SK-N-MC (cell line): ENCODE results near the gene CYP4V2.

Experiments used
- EZH2 ChIP-seq: fragments of 200-600 bp; sonication (generic); IDR thresholded peaks from one replicate; pipeline ENCODE4 v1.6.1; 2017; ENCODE audit warnings: antibody characterized with exemption
- FOXP2 ChIP-seq: optimal IDR thresholded peaks from 2 replicates; pipeline ENCODE3; 2011; ENCODE audit warnings: mild to moderate bottlenecking, moderate library complexity; ENCODE audit not compliant: insufficient read depth; ENCODE audit errors: extremely low read length, control extremely low read depth
- POLR2AphosphoS5 ChIP-seq: IDR thresholded peaks from 2 replicates; pipeline ENCODE4 v1.6.1; 2012; ENCODE audit warnings: mild to moderate bottlenecking, low read depth, low read length, borderline replicate concordance

DNA sequence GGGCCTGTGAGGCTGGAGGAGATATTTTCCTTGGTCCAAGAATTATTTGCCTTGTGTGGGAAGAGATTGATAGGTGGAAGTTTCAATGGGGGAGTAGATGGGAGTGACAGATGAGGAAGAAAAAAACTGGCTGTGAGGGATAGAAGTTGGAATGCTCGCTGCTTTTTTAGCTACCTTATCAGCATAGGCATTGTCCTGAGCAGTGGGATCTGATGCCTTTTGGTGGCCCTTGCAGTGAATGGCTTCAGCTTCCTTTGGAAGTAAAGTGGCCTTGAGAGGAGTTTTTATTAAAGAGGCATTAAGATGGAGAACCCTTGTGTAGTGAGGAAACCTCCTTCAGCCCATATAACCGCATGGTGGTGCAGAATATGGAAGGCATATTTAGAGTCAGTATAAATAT, 52.0 kb downstream of the CYP4V2 start:
- TF ChIP-seq EZH2 = no peak
- no peak for TF ChIP-seq POLR2AphosphoS5
- no peak for TF ChIP-seq FOXP2
